Measurements from ENCODE around the gene FHIP1A. TPM values are rescaled to one million over a fixed set of nuclear protein-coding genes. Genes with fewer than 3 reads are reported as not detected.

Gene FHIP1A
- total RNA-seq, 1 experiment from 2014 or later: 38.0 TPM

GRCh38 chr4:151417766-151418376 is 8.9 kb downstream of the FHIP1A start:
- peak; percentile 25 for DNase-seq (ENCODE audit: low spot score)

GRCh38 chr4:151418385-151418784 is 9.4 kb downstream of the FHIP1A start:
- peak; percentile 71 for DNase-seq (ENCODE audit: low spot score)

- no peak for DNase-seq (ENCODE audit: low spot score)
These were observed 9.9 kb downstream of the FHIP1A start for GRCh38 chr4:151418856-151419255.

GRCh38 chr4:151420250-151420807 is 11.4 kb downstream of the FHIP1A start:
- DNase-seq (ENCODE audit: low spot score): no peak

GRCh38 chr4:151422854-151423253 is 13.9 kb downstream of the FHIP1A start:
- DNase-seq (ENCODE audit: low spot score): no peak

GRCh38 chr4:151426513-151426912 is 17.5 kb downstream of the FHIP1A start:
- no peak for DNase-seq (ENCODE audit: low spot score)

GRCh38 chr4:151427266-151427665 is 18.3 kb downstream of the FHIP1A start:
- no peak for DNase-seq (ENCODE audit: low spot score)

GRCh38 chr4:151428346-151428745 is 19.4 kb downstream of the FHIP1A start:
- no peak for DNase-seq (ENCODE audit: low spot score)

- DNase-seq (ENCODE audit: low spot score): no peak
These were observed 21.1 kb downstream of the FHIP1A start for GRCh38 chr4:151429957-151430570.

- DNase-seq (ENCODE audit: low spot score): no peak
These were observed 21.9 kb downstream of the FHIP1A start for GRCh38 chr4:151430740-151431457.

GRCh38 chr4:151431728-151432127 is 22.8 kb downstream of the FHIP1A start:
- DNase-seq (ENCODE audit: low spot score): no peak

GRCh38 chr4:151432654-151433053 is 23.7 kb downstream of the FHIP1A start:
- no peak for DNase-seq (ENCODE audit: low spot score)

GRCh38 chr4:151434183-151434860 is 25.3 kb downstream of the FHIP1A start:
- peak; percentile 34 for DNase-seq (ENCODE audit: low spot score)

GRCh38 chr4:151436093-151436518 is 27.1 kb downstream of the FHIP1A start:
- DNase-seq (ENCODE audit: low spot score): peak; percentile 5

GRCh38 chr4:151437505-151437904 is 28.5 kb downstream of the FHIP1A start:
- DNase-seq (ENCODE audit: low spot score): no peak

GRCh38 chr4:151438154-151438553 is 29.2 kb downstream of the FHIP1A start:
- DNase-seq (ENCODE audit: low spot score): no peak

- DNase-seq (ENCODE audit: low spot score): no peak
These were observed 30.3 kb downstream of the FHIP1A start for GRCh38 chr4:151439320-151439719.

- no peak for DNase-seq (ENCODE audit: low spot score)
These were observed 33.0 kb downstream of the FHIP1A start for GRCh38 chr4:151442002-151442401.

- DNase-seq (ENCODE audit: low spot score): no peak
These were observed 34.3 kb downstream of the FHIP1A start for GRCh38 chr4:151443247-151443646.

GRCh38 chr4:151443752-151444151 is 34.8 kb downstream of the FHIP1A start:
- no peak for DNase-seq (ENCODE audit: low spot score)

GRCh38 chr4:151446208-151446607 is 37.2 kb downstream of the FHIP1A start:
- DNase-seq (ENCODE audit: low spot score): no peak

- DNase-seq (ENCODE audit: low spot score): no peak
These were observed 45.5 kb downstream of the FHIP1A start for GRCh38 chr4:151454513-151454912.
